GM12892 (cell line): Measurements from ENCODE around the gene ZFYVE28.

Experiments
- POLR2A ChIP-seq: IDR thresholded peaks from 2 replicates; pipeline ENCODE4 v1.6.1; 2011; ENCODE audit warnings: low read depth, low read length, control low read depth
- POLR2AphosphoS5 ChIP-seq: IDR thresholded peaks from 2 replicates; pipeline ENCODE4 v1.6.1; 2011; ENCODE audit warnings: low read depth, low read length, control low read depth
- TAF1 ChIP-seq: IDR thresholded peaks from 2 replicates; pipeline ENCODE4 v1.6.1; 2011; ENCODE audit warnings: low read depth, mild to moderate bottlenecking, control low read depth, low read length, borderline replicate concordance

- TF ChIP-seq POLR2AphosphoS5 (no peak), POLR2A (no peak), TAF1 (no peak)
These were observed 75.0 kb downstream of the ZFYVE28 start for GRCh38 chr4:2343476-2343875.
